ES-I3 (cell line): ENCODE measurements around the gene GIPC2.

Experiments
- H3K36me3 ChIP-seq: 2 replicates; pipeline ENCODE4 v1.6.1; 2013; ENCODE audit warnings: mild to moderate bottlenecking, low read length, control low read depth, moderate library complexity; ENCODE audit not compliant: insufficient read depth
- H3K4me1 ChIP-seq: 2 replicates; pipeline ENCODE4 v1.6.1; 2013; ENCODE audit warnings: mild to moderate bottlenecking, control low read depth, low read length; ENCODE audit not compliant: insufficient read depth
- H3K9ac ChIP-seq: 2 replicates; pipeline ENCODE4 v1.6.1; 2013; ENCODE audit warnings: low read depth, mild to moderate bottlenecking, low read length, moderate library complexity
- H3K9me3 ChIP-seq: 2 replicates; pipeline ENCODE4 v1.6.1; 2013; ENCODE audit warnings: mild to moderate bottlenecking, low read length, moderate library complexity; ENCODE audit not compliant: control insufficient read depth, insufficient read depth

GIPC2 gene

GRCh38 chr1:78184460-78185072 is 138.8 kb downstream of the GIPC2 start:
- Histone ChIP-seq H3K9me3 (no peaks in the 10 kb centered on the region), H3K36me3 (no peaks in the 10 kb centered on the region), H3K4me1 (no peaks in the 10 kb centered on the region), H3K9ac (no peak overlapping the region)
